ENCODE results near the gene NGF.

GRCh38 chr1:115257591-115257990 lies 80.5 kb downstream of the NGF start:
- no peak for TF ChIP-seq CTCF (IDR thresholded peaks at IDR 0.05)
- TF ChIP-seq POLR2A (IDR thresholded peaks at IDR 0.05), result no peak

Data from testis (tissue), 2 donors.